ENCODE measurements around the gene CHMP5.

CHMP5 gene

GRCh38 chr9:33244137-33244784 lies 20.6 kb upstream of the CHMP5 start:
- DNase-seq (ENCODE audit: low read depth) = no peak

GRCh38 chr9:33245341-33245740 lies 19.5 kb upstream of the CHMP5 start:
- no peak for DNase-seq (ENCODE audit: low read depth)

- no peak for DNase-seq (ENCODE audit: low read depth)
Measured at GRCh38 chr9:33246269-33246860, 18.5 kb upstream of the CHMP5 start.

GRCh38 chr9:33248606-33249005 lies 16.2 kb upstream of the CHMP5 start:
- no peak for DNase-seq (ENCODE audit: low read depth)

GRCh38 chr9:33249087-33249658 lies 15.7 kb upstream of the CHMP5 start:
- DNase-seq (ENCODE audit: low read depth) = no peak

- DNase-seq (ENCODE audit: low read depth) = no peak
Measured at GRCh38 chr9:33249983-33250382, 14.9 kb upstream of the CHMP5 start.

- DNase-seq (ENCODE audit: low read depth) = no peak
Measured at GRCh38 chr9:33250458-33250995, 14.3 kb upstream of the CHMP5 start.

- DNase-seq (ENCODE audit: low read depth) = no peak
Measured at GRCh38 chr9:33254211-33254610, 10.6 kb upstream of the CHMP5 start.

GRCh38 chr9:33255014-33255413 lies 9.8 kb upstream of the CHMP5 start:
- DNase-seq (ENCODE audit: low read depth) = no peak

- no peak for DNase-seq (ENCODE audit: low read depth)
Measured at GRCh38 chr9:33255471-33255870, 9.4 kb upstream of the CHMP5 start.

- DNase-seq (ENCODE audit: low read depth) = no peak
Measured at GRCh38 chr9:33256236-33256635, 8.6 kb upstream of the CHMP5 start.

GRCh38 chr9:33257276-33257675 lies 7.6 kb upstream of the CHMP5 start:
- no peak for DNase-seq (ENCODE audit: low read depth)

- no peak for DNase-seq (ENCODE audit: low read depth)
Measured at GRCh38 chr9:33260372-33260771, 4.5 kb upstream of the CHMP5 start.

- DNase-seq (ENCODE audit: low read depth) = no peak
Measured at GRCh38 chr9:33263131-33264002, 1.5 kb upstream of the CHMP5 start.

- DNase-seq (ENCODE audit: low read depth) = peak; percentile 25
Measured at GRCh38 chr9:33264003-33264472, 811 bp upstream of the CHMP5 start.

- DNase-seq (ENCODE audit: low read depth) = no peak
Measured at GRCh38 chr9:33265211-33265865, 489 bp downstream of the CHMP5 start.

- DNase-seq (ENCODE audit: low read depth) = no peak
Measured at GRCh38 chr9:33267151-33267767, 2.4 kb downstream of the CHMP5 start.

- DNase-seq (ENCODE audit: low read depth) = no peak
Measured at GRCh38 chr9:33270146-33270545, 5.3 kb downstream of the CHMP5 start.

- no peak for DNase-seq (ENCODE audit: low read depth)
Measured at GRCh38 chr9:33272061-33272460, 7.2 kb downstream of the CHMP5 start.

GRCh38 chr9:33273266-33273971 lies 8.6 kb downstream of the CHMP5 start:
- no peak for DNase-seq (ENCODE audit: low read depth)

GRCh38 chr9:33273972-33274328 lies 9.1 kb downstream of the CHMP5 start:
- no peak for DNase-seq (ENCODE audit: low read depth)

Measured in activated T-helper 9 cell treated with anti-CD3 and anti-CD28 coated beads, Interleukin-2, amount 50 U/mL, for 16 hours (primary cell).